ENCODE measurements around the gene CAMSAP3. TPM values are rescaled to one million over a fixed set of nuclear protein-coding genes. Genes with fewer than 3 reads are reported as not detected.

CAMSAP3 gene, protein sequence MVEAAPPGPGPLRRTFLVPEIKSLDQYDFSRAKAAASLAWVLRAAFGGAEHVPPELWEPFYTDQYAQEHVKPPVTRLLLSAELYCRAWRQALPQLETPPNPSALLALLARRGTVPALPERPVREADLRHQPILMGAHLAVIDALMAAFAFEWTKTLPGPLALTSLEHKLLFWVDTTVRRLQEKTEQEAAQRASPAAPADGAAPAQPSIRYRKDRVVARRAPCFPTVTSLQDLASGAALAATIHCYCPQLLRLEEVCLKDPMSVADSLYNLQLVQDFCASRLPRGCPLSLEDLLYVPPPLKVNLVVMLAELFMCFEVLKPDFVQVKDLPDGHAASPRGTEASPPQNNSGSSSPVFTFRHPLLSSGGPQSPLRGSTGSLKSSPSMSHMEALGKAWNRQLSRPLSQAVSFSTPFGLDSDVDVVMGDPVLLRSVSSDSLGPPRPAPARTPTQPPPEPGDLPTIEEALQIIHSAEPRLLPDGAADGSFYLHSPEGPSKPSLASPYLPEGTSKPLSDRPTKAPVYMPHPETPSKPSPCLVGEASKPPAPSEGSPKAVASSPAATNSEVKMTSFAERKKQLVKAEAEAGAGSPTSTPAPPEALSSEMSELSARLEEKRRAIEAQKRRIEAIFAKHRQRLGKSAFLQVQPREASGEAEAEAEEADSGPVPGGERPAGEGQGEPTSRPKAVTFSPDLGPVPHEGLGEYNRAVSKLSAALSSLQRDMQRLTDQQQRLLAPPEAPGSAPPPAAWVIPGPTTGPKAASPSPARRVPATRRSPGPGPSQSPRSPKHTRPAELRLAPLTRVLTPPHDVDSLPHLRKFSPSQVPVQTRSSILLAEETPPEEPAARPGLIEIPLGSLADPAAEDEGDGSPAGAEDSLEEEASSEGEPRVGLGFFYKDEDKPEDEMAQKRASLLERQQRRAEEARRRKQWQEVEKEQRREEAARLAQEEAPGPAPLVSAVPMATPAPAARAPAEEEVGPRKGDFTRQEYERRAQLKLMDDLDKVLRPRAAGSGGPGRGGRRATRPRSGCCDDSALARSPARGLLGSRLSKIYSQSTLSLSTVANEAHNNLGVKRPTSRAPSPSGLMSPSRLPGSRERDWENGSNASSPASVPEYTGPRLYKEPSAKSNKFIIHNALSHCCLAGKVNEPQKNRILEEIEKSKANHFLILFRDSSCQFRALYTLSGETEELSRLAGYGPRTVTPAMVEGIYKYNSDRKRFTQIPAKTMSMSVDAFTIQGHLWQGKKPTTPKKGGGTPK
- 26.1 to 28.2 TPM (median 26.5 TPM) in 3 replicates for total RNA-seq

DNA sequence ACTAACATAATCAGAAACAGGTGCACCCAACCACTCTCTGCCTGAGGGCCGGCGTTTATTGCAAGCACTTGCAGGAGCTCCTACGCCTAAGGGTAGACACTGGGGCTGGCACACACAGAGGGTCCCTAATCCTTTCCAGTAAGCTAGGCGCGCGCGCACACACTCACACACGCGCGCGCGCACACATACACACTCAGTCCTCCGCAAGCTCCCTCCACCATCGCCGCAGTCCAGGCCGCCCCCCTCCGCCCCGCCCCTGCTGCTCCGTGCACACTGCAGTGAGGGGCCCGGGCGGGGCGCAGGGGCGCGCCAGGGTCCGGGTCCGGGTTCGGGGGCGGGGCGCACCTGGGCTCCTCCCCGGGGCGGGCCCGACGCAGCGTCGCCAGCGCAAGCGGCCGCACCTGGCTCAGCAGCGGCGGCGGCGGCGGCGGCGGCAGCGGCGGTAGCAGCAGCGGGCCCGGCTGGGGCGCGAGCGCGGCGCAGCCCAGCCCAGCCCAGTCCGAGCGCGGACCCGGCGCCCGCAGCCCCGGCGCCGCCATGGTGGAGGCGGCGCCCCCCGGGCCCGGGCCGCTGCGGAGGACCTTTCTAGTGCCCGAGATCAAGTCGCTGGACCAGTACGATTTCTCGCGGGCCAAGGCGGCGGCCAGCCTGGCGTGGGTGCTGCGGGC is at the start of gene CAMSAP3:
Gene CAMSAP3, plus strand, starts transcription at position 398 of the 668 bp plus-strand sequence. Its CDS starts 140 bp downstream, at position 538.
- peak within 1 kb of the TSS; percentile 78 for H3K4me3 Mint-ChIP-seq

DNA sequence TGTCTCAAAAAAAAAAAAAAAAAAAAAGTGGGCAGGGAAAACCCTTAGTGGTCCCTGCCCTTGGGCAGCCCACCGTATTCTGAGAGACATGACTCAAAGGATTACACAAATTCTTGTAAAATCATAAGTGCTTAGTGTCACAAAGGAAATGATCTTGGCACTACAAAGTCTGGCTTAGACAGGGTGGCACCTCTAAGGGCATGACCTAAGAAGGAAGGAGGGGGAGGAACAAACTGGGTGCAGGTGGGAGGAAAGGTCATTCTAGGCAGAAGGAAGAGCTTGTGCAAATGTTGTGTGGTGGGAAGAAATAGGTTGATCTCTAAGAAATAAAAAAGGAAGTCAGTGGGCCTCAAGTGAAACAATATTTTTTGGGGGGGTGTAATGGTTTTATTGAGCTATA is 49.8 kb upstream of the CAMSAP3 start:
- no peak overlapping the region for H3K4me3 Mint-ChIP-seq
- TF ChIP-seq, protein P1, sequence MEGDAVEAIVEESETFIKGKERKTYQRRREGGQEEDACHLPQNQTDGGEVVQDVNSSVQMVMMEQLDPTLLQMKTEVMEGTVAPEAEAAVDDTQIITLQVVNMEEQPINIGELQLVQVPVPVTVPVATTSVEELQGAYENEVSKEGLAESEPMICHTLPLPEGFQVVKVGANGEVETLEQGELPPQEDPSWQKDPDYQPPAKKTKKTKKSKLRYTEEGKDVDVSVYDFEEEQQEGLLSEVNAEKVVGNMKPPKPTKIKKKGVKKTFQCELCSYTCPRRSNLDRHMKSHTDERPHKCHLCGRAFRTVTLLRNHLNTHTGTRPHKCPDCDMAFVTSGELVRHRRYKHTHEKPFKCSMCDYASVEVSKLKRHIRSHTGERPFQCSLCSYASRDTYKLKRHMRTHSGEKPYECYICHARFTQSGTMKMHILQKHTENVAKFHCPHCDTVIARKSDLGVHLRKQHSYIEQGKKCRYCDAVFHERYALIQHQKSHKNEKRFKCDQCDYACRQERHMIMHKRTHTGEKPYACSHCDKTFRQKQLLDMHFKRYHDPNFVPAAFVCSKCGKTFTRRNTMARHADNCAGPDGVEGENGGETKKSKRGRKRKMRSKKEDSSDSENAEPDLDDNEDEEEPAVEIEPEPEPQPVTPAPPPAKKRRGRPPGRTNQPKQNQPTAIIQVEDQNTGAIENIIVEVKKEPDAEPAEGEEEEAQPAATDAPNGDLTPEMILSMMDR (IDR thresholded peaks at IDR 0.05; ENCODE audit: unreplicated experiment): no peak

More for the DNA sequence above, at the start of gene CAMSAP3:
- DNase-seq (ENCODE audit: low spot score in 2 of 2, unreplicated experiment in 2 of 2): peak; percentile 74 to 84
- Mint-ChIP-seq H3K36me3 (peaks cover 3% of the 10 kb centered on the region), H3K4me1 (peaks cover 11% of the 10 kb centered on the region), H3K9me3 (no peaks in the 10 kb centered on the region), H3K27me3 (ENCODE audit: low read depth) (peaks cover 41% of the 10 kb centered on the region), H3K27ac (peak within 1 kb of the TSS; percentile 66)
- TF ChIP-seq, protein P1 (IDR thresholded peaks at IDR 0.05; ENCODE audit: unreplicated experiment): no peak

DNA sequence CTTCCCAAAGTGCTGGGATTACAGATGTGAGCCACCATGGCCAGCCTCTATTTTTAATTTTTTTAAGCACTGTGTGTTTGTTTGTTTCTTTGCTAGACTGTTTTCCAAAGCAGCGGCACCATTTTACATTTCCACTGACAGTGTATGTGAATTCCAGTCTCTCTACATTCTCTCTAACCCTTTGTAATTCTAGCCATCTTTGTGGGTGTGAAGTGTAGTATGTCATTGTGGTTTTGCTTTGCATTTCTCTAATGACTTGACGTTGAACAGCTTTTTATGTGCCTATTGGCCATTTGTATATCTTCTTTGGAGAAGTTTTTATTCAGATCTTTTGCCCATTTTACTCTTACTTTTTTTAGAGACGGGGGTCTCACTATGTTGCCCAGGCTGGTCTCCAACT is 48.5 kb upstream of the CAMSAP3 start:
- no peak for DNase-seq (ENCODE audit: low spot score in 2 of 2, unreplicated experiment in 2 of 2)

More for the DNA sequence above, 49.8 kb upstream of the CAMSAP3 start:
- Mint-ChIP-seq H3K27me3 (ENCODE audit: low read depth) (no peaks in the 10 kb centered on the region), H3K4me1 (no peaks in the 10 kb centered on the region), H3K36me3 (peaks cover 25% of the 10 kb centered on the region), H3K9me3 (no peaks in the 10 kb centered on the region), H3K27ac (no peak overlapping the region)
- no peak for DNase-seq (ENCODE audit: low spot score in 2 of 2, unreplicated experiment in 2 of 2)

DNA sequence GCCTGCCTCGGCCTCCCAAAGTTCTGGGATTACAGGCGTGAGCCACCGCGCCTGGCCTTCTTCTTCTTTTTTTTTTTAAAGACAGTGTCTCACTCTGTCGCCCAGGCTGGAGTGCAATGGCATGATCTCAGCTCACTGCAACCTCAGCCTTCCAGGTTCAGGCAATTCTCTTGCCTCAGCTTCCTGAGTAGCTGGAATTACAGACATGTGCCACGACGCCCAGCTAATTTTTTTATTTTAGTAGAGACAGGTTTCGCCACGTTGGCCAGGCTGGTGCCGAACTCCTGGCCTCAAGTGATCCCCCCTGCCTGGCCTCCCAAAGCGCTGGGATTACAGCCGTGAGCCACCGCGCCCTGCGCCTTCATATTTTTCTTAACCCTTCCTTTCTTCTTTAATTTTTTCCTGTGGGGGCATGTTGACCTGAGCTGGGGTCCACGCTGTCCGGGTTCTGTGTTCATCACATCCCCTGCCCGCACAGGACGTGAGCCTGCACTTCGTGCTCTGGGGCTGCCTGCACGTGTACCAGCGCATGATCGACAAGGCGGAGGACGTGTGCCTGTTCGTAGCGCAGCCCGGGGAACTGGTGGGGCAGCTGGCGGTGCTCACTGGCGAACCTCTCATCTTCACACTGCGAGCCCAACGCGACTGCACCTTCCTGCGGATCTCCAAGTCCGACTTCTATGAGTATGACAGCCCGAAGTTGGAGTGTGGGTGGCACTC is 46.1 kb upstream of the CAMSAP3 start:
- H3K4me1 Mint-ChIP-seq: peaks cover 4% of the 10 kb centered on the region
- no peaks in the 10 kb centered on the region for H3K9me3 Mint-ChIP-seq
- H3K27me3 Mint-ChIP-seq (ENCODE audit: low read depth): no peaks in the 10 kb centered on the region
- no peak overlapping the region for H3K27ac Mint-ChIP-seq
- peak overlapping the region; percentile 15 for H3K4me3 Mint-ChIP-seq
- H3K36me3 Mint-ChIP-seq: peaks cover 19% of the 10 kb centered on the region
- TF ChIP-seq, protein P1 (IDR thresholded peaks at IDR 0.05; ENCODE audit: unreplicated experiment): no peak
- no peak for DNase-seq (ENCODE audit: low spot score in 2 of 2, unreplicated experiment in 2 of 2)

More for the DNA sequence above, 48.5 kb upstream of the CAMSAP3 start:
- H3K4me1 Mint-ChIP-seq: peaks cover 4% of the 10 kb centered on the region
- H3K36me3 Mint-ChIP-seq: peaks cover 23% of the 10 kb centered on the region
- TF ChIP-seq, protein P1 (IDR thresholded peaks at IDR 0.05; ENCODE audit: unreplicated experiment): no peak
- no peaks in the 10 kb centered on the region for H3K9me3 Mint-ChIP-seq
- no peak overlapping the region for H3K27ac Mint-ChIP-seq
- H3K27me3 Mint-ChIP-seq (ENCODE audit: low read depth): no peaks in the 10 kb centered on the region
- no peak overlapping the region for H3K4me3 Mint-ChIP-seq

Measured in mesothelial cell of epicardium (in vitro differentiated cells).